HG02588 (cell line): ENCODE measurements around the gene SORL1.
A peak's percentile ranks its signal among the peaks of the same experiment; 100 is the strongest.

ENCODE experiments used
- ATAC-seq: cut with Tn5 transposase; IDR thresholded peaks from one replicate; pipeline ENCODE4 v1.9.1; 2021; ENCODE audit warnings: mild to moderate bottlenecking, moderate library complexity; ENCODE audit not compliant: unreplicated experiment

SORL1 gene

GRCh38 chr11:121650351-121651256 is 198.5 kb downstream of the SORL1 start:
- no peak for ATAC-seq

GRCh38 chr11:121651257-121651605 is 199.1 kb downstream of the SORL1 start:
- ATAC-seq, result no peak

- no peak for ATAC-seq
Measured at GRCh38 chr11:121652971-121653370, 200.9 kb downstream of the SORL1 start.

- no peak for ATAC-seq
Measured at GRCh38 chr11:121654259-121654842, 202.2 kb downstream of the SORL1 start.

- peak; percentile 6 for ATAC-seq
Measured at GRCh38 chr11:121654843-121655536, 202.9 kb downstream of the SORL1 start.

GRCh38 chr11:121655537-121656327 is 203.6 kb downstream of the SORL1 start:
- peak; percentile 92 for ATAC-seq

- no peak for ATAC-seq
Measured at GRCh38 chr11:121656328-121657090, 204.4 kb downstream of the SORL1 start.

GRCh38 chr11:121657146-121657545 is 205.0 kb downstream of the SORL1 start:
- ATAC-seq, result no peak

GRCh38 chr11:121659811-121660210 is 207.7 kb downstream of the SORL1 start:
- no peak for ATAC-seq

GRCh38 chr11:121661880-121662486 is 209.9 kb downstream of the SORL1 start:
- ATAC-seq, result no peak

GRCh38 chr11:121664144-121664543 is 212.0 kb downstream of the SORL1 start:
- ATAC-seq, result no peak

- ATAC-seq, result no peak
Measured at GRCh38 chr11:121665206-121665838, 213.2 kb downstream of the SORL1 start.

GRCh38 chr11:121667836-121668235 is 215.7 kb downstream of the SORL1 start:
- ATAC-seq, result no peak

GRCh38 chr11:121669422-121669821 is 217.3 kb downstream of the SORL1 start:
- ATAC-seq, result no peak

- ATAC-seq, result no peak
Measured at GRCh38 chr11:121670266-121670665, 218.2 kb downstream of the SORL1 start.

GRCh38 chr11:121670805-121671282 is 218.7 kb downstream of the SORL1 start:
- ATAC-seq, result no peak

- ATAC-seq, result no peak
Measured at GRCh38 chr11:121671283-121672168, 219.4 kb downstream of the SORL1 start.
